BE2C (cell line): ENCODE results near the gene PTH2.
"Not testable (repeated sequence)": the region's sequence is repeated elsewhere in the genome, so short reads cannot be mapped to it uniquely, and the experiment has no call there.

Source experiments
- DNase-seq: peaks from one replicate; pipeline ENCODE4 v3.0.0-alpha.2; 2020
- H3K27me3 ChIP-seq: fragments of 250-450 bp; sonication (Bioruptor Pico); 2 replicates; pipeline ENCODE4 v1.5.1; 2020; ENCODE audit warnings: mild to moderate bottlenecking
- H3K36me3 ChIP-seq: fragments of 250-450 bp; sonication (Bioruptor Pico); 2 replicates; pipeline ENCODE4 v1.5.1; 2020; ENCODE audit warnings: mild to moderate bottlenecking
- H3K4me1 ChIP-seq: fragments of 250-450 bp; sonication (Bioruptor Pico); 2 replicates; pipeline ENCODE4 v1.5.1; 2020
- H3K4me3 ChIP-seq: 2 replicates; pipeline ENCODE4 v1.5.1; 2011; ENCODE audit warnings: low read depth, low read length
- H3K9me3 ChIP-seq: fragments of 250-450 bp; sonication (Bioruptor Pico); 2 replicates; pipeline ENCODE4 v1.5.1; 2020
- TF ChIP-seq, protein P1 (sequence below): IDR thresholded peaks from 2 replicates; pipeline ENCODE4 v1.5.1; 2012; ENCODE audit warnings: mild to moderate bottlenecking, low read depth, low read length

Gene PTH2

DNA sequence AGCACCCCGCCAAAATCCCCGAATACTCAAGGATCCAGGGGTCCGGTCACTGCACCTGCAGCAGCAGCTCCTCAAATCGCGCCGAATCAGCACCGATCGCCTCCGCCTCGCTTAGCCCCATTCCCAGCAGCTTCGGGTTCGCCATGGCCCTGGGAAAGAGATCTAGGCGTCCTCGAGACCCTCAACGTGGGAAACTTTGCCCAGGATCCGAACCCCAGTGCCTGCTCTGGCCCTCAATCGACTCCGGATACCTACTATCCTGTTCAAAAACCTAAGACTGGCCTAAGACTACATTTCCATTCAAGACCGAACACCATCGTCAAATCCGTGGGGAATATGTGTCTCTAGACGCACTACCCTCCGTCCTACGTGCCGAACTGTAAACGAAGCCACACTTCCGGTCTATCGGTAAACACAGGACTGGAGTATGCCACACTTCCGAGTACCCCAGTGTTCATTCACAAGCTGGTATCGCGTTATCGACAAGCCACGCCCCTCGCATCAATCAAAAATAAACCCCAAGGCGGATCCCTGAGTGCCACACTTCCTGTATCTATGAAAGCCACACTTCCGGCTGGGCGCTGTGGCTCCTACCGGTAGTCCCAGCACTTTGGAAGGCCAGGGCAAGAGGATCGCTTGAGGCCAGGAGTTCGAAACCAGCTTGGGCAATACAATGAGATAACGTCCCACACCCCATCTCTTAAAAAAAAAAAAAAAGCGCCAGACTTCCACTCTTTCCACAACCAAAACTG, 28.4 kb upstream of the PTH2 start, which contains the start of gene PIH1D1:
PIH1D1 (minus strand) TSS at position 385 of the 752 bp plus-strand sequence; CDS start at position 145, 240 bp downstream.
- Histone ChIP-seq H3K4me3 (peak within 1 kb of the TSS; percentile 96), H3K27me3 (no peaks in the 10 kb centered on the region), H3K36me3 (peaks cover 27% of the 10 kb centered on the region), H3K4me1 (no peaks in the 10 kb centered on the region), H3K9me3 (no peaks in the 10 kb centered on the region)
- peak; percentile 97 for DNase-seq
- TF ChIP-seq, protein P1, sequence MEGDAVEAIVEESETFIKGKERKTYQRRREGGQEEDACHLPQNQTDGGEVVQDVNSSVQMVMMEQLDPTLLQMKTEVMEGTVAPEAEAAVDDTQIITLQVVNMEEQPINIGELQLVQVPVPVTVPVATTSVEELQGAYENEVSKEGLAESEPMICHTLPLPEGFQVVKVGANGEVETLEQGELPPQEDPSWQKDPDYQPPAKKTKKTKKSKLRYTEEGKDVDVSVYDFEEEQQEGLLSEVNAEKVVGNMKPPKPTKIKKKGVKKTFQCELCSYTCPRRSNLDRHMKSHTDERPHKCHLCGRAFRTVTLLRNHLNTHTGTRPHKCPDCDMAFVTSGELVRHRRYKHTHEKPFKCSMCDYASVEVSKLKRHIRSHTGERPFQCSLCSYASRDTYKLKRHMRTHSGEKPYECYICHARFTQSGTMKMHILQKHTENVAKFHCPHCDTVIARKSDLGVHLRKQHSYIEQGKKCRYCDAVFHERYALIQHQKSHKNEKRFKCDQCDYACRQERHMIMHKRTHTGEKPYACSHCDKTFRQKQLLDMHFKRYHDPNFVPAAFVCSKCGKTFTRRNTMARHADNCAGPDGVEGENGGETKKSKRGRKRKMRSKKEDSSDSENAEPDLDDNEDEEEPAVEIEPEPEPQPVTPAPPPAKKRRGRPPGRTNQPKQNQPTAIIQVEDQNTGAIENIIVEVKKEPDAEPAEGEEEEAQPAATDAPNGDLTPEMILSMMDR, result peak; percentile 20; the same call in 1 of the 2 replicates

DNA sequence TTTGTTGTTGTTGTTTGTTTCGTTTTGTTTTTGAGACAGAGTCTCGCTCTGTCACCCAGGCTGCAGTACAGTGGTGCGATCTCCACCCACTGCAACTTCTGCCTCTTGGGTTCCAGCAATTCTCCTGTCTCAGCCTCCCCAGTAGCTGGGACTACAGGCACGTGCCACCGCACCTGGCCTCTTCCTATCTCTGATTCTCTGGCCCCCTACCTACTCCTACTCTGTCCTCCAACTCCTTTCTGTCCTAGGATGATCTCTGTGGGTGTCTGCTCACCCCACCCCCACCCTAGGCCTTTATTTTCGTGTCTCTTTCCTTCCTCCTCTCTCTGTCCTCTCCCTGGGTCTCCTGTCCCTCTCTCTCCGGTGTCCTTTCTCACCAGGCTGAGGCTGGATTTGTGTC, 27.2 kb upstream of the PTH2 start:
- no peak for DNase-seq
- no peaks in the 10 kb centered on the region for H3K27me3 ChIP-seq
- peak overlapping the region; percentile 96 for H3K4me3 ChIP-seq
- no peaks in the 10 kb centered on the region for H3K4me1 ChIP-seq
- H3K36me3 ChIP-seq, result peaks cover 31% of the 10 kb centered on the region
- H3K9me3 ChIP-seq, result no peaks in the 10 kb centered on the region
- TF ChIP-seq, protein P1, result no peak

DNA sequence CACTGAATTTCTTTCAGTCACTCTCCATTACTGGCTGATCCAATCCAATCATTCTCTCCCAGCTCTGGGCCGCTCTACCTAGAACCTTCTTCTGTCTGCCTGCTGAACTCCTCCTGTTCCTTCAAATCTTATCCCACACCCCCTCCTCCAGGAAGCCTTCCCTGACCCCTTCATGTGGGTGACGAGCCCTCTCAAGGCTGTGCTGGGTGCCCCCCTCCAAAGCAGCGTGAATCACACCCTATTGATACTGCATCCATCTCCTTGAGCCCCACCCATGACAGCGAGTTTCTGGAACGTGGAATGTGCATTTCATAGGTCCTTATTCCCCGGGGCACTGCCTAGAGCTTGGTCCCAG, 25.2 kb upstream of the PTH2 start:
- Histone ChIP-seq H3K27me3 (no peaks in the 10 kb centered on the region), H3K9me3 (no peaks in the 10 kb centered on the region), H3K4me3 (no peak overlapping the region), H3K36me3 (peaks cover 31% of the 10 kb centered on the region), H3K4me1 (no peaks in the 10 kb centered on the region)
- TF ChIP-seq, protein P1, result no peak
- DNase-seq, result no peak

DNA sequence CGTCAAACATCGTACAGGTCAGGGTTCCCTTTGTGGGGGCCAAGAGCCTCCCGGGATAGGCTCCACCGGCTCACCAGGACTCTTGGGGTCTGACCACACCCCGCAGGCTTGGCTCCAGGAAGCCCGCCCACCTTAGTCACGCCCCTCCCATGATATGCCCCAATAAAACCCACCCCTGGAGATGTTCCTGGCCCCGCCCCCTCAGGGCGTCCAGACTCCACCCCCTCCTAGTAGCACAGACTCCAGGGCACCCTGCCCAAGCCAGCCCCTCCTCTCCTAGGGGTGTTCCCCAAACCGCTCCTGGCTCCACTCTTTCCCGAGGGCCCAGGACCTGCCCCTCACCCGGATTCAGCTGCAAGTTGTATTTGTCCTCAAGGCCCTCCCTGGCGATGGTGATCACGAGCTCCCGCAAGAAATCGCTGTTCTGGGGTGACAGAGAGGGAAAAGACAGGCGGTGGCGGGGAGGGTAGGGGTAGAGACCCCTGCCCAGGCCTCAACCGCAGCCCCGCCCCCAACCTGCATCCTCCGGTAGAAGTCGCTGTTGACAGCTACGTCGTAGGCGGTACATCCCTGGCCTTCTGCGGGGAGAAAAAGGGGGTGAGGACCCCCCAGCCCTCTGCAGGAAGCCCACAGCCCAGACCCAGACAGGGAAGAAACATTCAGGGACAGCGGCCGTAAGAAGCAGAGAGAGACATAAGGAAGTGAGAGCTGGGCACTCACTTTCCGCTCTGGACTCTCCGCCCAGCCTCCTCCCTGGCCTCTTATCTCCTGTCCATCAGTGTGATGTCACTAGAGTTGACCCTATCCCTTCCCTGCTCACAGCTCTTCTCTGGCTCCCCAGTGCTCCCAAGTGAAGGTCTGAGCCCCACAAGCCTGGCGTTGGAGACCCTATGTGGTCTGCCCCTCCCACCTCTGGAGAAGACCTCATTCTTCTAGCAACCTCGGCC, 24.5 kb upstream of the PTH2 start:
- DNase-seq, result peak; percentile 79
- Histone ChIP-seq H3K9me3 (no peaks in the 10 kb centered on the region), H3K4me3 (no peak overlapping the region), H3K36me3 (peaks cover 31% of the 10 kb centered on the region), H3K27me3 (no peaks in the 10 kb centered on the region), H3K4me1 (no peaks in the 10 kb centered on the region)
- TF ChIP-seq, protein P1, result no peak

DNA sequence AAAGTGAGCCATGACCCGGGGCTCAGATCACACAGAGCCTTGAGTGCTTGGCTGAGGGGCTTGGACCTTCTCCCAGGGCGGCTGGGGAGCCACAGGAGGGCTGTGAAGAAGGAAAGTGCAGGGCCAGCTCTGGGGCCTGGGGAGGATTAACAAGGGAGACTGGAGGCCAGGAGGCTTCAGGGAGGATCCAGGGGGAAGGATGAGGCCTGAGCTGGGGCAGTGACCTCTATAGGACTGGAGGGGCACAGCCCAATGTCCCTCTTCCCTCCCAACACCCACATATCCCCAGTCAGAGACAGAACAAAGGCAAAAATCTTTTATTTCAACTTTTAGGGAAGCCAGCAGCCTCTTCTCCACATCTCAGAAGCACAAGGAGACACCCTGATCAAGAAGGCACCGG, 22.8 kb upstream of the PTH2 start:
- H3K4me1 ChIP-seq, result peaks cover 6% of the 10 kb centered on the region; the same call in 1 of the 2 replicates
- H3K4me3 ChIP-seq, result no peak overlapping the region
- H3K9me3 ChIP-seq, result no peaks in the 10 kb centered on the region
- TF ChIP-seq, protein P1, result no peak
- no peak for DNase-seq
- H3K27me3 ChIP-seq, result peaks cover 12% of the 10 kb centered on the region
- peaks cover 31% of the 10 kb centered on the region for H3K36me3 ChIP-seq

DNA sequence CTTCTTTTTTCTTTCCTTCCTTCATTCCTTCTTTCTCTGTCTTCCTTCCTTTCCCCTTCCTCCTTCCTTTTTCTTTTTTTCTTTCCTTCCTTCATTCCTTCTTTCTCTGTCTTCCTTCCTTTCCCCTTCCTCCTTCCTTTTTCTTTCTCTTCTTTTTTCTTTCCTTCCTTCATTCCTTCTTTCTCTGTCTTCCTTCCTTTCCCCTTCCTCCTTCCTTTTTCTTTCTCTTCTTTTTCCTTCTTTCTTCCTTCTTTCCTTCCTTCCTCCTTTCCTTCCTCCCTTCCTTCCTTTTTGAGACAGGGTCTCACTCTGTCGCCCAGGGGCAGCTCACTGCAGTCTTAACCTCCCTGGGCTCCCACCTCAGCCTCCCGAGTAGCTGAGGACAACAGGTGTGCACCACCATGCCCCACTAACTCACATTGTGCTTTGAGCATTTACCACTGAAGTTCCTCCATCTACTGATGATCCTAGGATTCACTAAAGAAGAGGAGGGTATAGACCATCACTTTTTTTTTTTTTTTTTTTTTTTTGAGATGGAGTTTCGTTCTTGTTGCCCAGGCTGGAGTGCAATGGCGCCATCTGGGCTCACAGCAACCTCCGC, 21.0 kb upstream of the PTH2 start:
- H3K4me1 ChIP-seq, DNase-seq, H3K4me3 ChIP-seq, H3K9me3 ChIP-seq: not testable (repeated sequence)
- peaks cover 22% of the 10 kb centered on the region for H3K36me3 ChIP-seq
- peaks cover 29% of the 10 kb centered on the region for H3K27me3 ChIP-seq
